Aorta (tissue), 5 donors: Measurements from ENCODE around the gene MAP2K2. TPM values are rescaled to one million over a fixed set of nuclear protein-coding genes. Genes with fewer than 3 reads are reported as not detected.

ENCODE experiments used
- ATAC-seq: fragments of 200-7000 bp; cut with Tn5 transposase; one replicate; pipeline ENCODE4 v1.9.1; 2022; ENCODE audit warnings: moderate library complexity; ENCODE audit not compliant: low FRiP score
- DNase-seq, 2 donors: peaks; one replicate each; pipeline ENCODE4 v3.0.0-alpha.2; 2020
- H3K27ac ChIP-seq, 2 donors: one replicate each; pipeline ENCODE4 v1.5.1; 2013; ENCODE audit warnings: low read length in 2 of 2, mild to moderate bottlenecking in 2 of 2, moderate library complexity in 2 of 2, control low read depth in 1 of 2, inconsistent platforms in 1 of 2, low read depth in 1 of 2
- H3K27me3 ChIP-seq, 2 donors: one replicate each; pipeline ENCODE4 v1.6.1; 2013; ENCODE audit warnings: control low read depth in 1 of 2, low read length in 1 of 2, mild to moderate bottlenecking in 1 of 2, moderate library complexity in 1 of 2; ENCODE audit not compliant: insufficient read depth in 2 of 2, control insufficient read depth in 1 of 2
- H3K36me3 ChIP-seq, 2 donors: one replicate each; pipeline ENCODE4 v1.6.1; 2013; ENCODE audit warnings: control low read depth in 1 of 2, low read length in 1 of 2, mild to moderate bottlenecking in 1 of 2; ENCODE audit not compliant: insufficient read depth in 2 of 2, control insufficient read depth in 1 of 2
- H3K4me1 ChIP-seq, 2 donors: one replicate each; pipeline ENCODE4 v1.6.1; 2013; ENCODE audit warnings: low read length in 2 of 2, control low read depth in 1 of 2, mild to moderate bottlenecking in 1 of 2, moderate library complexity in 1 of 2; ENCODE audit not compliant: insufficient read depth in 2 of 2, control insufficient read depth in 1 of 2
- H3K4me3 ChIP-seq, 2 donors: one replicate each; pipeline ENCODE4 v1.5.1; 2013; ENCODE audit warnings: low read length in 2 of 2, control low read depth in 1 of 2, mild to moderate bottlenecking in 1 of 2
- H3K9me3 ChIP-seq: one replicate; pipeline ENCODE4 v1.6.1; 2013; ENCODE audit warnings: mild to moderate bottlenecking, low read length; ENCODE audit not compliant: control insufficient read depth
- WGBS, 2 donors: extraction: QIAGEN DNeasy Blood & Tissue Kit; methylation state at CpG; one replicate each; pipeline ENCODE4 v1.1.7; 2013; 5-methylcytosine and 5-hydroxymethylcytosine counted together
- intact Hi-C, 2 donors: fragments of 100-400 bp; cut with DNase I; formaldehyde crosslinking; loops; one replicate each; pipeline versions ENCODE4 v1.14.2 to v1.15.0; 2022
- polyA plus RNA-seq, 2 donors: library from polyadenylated mRNA; stranded (reverse); fragments of 200-250 nt; gene quantifications; one replicate each; pipeline ENCODE4 v1.2.3, GENCODE V29; 2013
- total RNA-seq, 2 donors: library from RNA; stranded (reverse); fragmentation: NEBNext Ultra II Directional; extraction: Animal tissue kit (Norgen Biotek cat#: 25700); gene quantifications; one replicate each; pipeline ENCODE4 v1.2.1, GENCODE V29; 2021
- donor health status: healthy with polysubstance abuse.
- donor health status: Bipolar disorder and iron deficiency.
- donor health status: DM: no; HTN: no; CAD: no.
- donor health status: DM: no; HTN: no; CAD: no.
- donor health status: DM: yes; HTN: yes; CAD: no.

Gene MAP2K2
- total and polyA plus RNA-seq, 4 donors = 80.8 to 230 (median 90.1) TPM

DNA sequence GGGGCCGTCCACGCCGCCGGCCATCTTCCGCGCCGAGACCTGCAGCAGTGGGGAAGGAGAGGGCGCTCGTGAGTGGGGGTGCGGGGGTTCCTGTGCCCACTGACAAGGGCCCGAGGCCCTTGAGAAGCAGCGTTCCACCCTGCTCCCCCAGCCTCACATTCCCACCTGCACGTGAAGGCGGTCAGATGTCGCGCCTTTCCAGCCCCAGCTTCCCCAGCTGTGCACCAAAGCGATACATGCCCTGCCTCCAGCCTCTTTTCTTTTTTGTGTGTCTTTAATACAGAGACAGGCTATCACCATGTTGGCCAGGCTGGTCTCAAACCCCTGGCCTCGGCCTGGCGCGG lies 68.7 kb downstream of the MAP2K2 start:
- DNase-seq (no peak), ATAC-seq (no peak)
- Histone ChIP-seq H3K4me1 (no peaks in the 10 kb centered on the region), H3K9me3 (no peaks in the 10 kb centered on the region), H3K36me3 (peaks cover 2 to 10% of the 10 kb centered on the region in 2 donors), H3K27ac (no peak overlapping the region), H3K27me3 (no peaks in the 10 kb centered on the region), H3K4me3 (no peak overlapping the region)
- intact Hi-C loops = loop anchor here in 1 of 2 donors (5.0 kb wide), 2 partner anchors 48 to 1788 kb away; partner anchors contain the start of gene PIAS4
- 93 to 96% methylated on average over 20 of the region's 20 CpGs for WGBS, 2 donors

DNA sequence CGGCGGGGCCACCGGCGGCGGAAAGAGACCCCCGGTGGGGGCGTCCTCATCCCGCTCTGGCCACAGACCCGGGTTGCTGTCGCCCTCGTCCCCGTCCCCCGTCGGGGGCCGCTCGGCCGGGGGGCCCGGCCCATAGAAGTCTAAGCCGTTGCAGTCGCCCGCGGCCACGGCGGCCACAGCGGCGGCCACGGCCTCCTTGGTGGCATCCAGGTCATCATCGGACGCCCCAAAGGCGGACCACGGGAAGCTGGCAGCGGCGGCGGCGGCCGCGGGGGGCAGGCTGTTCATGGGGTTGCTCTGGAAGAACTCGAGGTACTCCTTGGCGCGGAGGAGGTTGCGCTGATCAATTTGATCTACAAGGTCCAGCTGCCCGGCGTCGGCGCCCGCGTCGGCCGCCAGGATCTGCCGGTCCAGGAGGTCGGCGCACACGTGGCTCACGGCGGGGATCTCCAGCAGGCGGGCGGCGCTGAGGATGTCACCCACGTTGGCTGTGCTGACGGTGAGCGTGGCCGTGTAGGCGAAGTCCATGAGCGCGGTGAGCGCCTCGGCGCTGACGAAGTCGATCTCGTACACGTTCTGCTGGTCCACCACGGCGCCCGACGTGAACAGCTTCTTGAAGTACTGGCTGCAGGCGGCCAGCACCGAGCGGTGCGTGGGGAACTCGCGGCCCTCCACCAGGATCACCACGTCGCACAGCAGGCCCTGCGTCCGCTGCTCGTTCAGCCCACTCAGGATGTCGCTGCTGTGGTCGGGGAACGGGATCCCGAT lies 69.3 kb downstream of the MAP2K2 start:
- Histone ChIP-seq H3K27ac (no peak overlapping the region), H3K4me3 (no peak overlapping the region), H3K9me3 (no peaks in the 10 kb centered on the region), H3K4me1 (no peaks in the 10 kb centered on the region), H3K27me3 (no peaks in the 10 kb centered on the region), H3K36me3 (peaks cover 2 to 10% of the 10 kb centered on the region in 2 donors)
- 96% methylated on average over 88 to 91 of the region's 91 CpGs for WGBS, 2 donors
- ATAC-seq = no peak
- intact Hi-C loops = loop anchor here in 1 of 2 donors (5.0 kb wide), 2 partner anchors 47 to 1787 kb away; partner anchors contain the start of gene PIAS4
- DNase-seq = peak in 1 of 2 donors; percentile 76

DNA sequence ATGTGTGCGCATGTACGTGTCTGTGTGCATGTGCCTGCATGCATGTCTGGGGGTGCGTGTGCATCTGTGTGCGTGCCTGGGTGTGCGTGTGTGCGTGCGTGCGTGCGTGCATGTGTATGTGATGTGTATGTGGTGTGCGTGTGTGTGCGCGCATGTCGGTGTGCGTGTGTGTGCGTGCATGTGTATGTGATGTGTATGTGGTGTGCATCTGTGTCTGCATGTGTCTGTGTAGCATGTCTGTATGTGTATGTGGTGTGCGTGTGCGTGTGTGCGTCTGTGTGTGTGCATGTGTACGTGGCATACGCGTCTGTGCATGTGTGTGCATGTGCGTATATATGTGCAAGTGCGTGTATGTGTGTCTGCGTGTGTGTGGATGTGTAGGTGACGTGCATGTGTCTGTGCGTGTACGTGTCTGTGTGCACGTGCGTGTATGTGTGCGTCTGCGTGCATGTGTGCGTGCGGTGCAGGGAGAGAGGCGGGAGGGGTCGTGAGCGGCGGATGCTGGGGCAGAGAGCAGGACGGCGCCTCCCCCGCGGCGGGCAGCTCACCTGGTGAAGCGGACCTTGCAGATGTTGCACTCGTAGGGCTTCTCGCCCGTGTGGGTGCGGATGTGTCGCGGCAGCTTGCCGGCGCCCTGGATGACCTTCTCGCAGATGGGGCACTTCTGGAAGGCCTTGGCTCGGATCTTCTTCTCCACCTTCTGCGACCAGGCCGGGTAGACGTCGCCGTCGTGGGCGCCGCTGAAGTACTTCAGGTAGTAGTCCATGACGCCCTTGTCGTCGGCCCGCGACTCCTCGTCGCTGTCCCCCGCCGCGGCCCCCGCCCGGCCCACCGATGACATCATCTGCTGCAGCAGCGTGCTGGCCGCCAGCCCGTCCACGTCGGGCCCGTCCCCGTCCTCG lies 70.2 kb downstream of the MAP2K2 start:
- H3K9me3 ChIP-seq = no peaks in the 10 kb centered on the region
- H3K27ac ChIP-seq = no peak overlapping the region
- H3K4me1 ChIP-seq = no peaks in the 10 kb centered on the region
- WGBS, 2 donors = 89 to 92% methylated on average over 68 to 82 of the region's 82 CpGs
- no peak for ATAC-seq
- no peak for DNase-seq
- peaks cover 2 to 10% of the 10 kb centered on the region in 2 donors for H3K36me3 ChIP-seq
- no peaks in the 10 kb centered on the region for H3K27me3 ChIP-seq
- intact Hi-C loops = no loop called here
- no peak overlapping the region for H3K4me3 ChIP-seq

DNA sequence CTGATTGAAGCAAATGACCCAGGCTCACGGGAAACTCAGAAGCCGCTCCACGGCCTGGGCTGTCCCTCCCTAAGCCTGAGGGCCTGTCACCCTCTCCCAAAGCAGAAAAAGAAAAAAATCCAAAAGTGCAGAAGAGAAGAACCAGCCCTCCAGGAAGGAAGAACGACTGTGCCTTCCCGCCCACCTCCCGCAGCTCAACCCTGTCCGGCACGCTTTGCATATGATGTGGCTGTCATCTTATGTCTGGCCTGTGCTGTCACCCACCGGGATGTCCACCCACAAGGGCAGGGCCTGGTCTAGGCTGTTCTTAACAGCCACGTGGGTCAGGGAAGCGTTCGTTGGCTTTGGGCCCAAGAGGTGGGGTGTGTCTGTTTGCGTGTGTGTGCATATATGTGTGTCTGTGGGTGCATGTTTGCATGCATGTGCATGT lies 70.9 kb downstream of the MAP2K2 start:
- peaks cover 2 to 10% of the 10 kb centered on the region in 2 donors for H3K36me3 ChIP-seq
- ATAC-seq = no peak
- intact Hi-C loops = no loop called here
- no peaks in the 10 kb centered on the region for H3K27me3 ChIP-seq
- 34 to 36% methylated on average over 13 of the region's 13 CpGs for WGBS, 2 donors
- no peaks in the 10 kb centered on the region for H3K9me3 ChIP-seq
- H3K27ac ChIP-seq = no peak overlapping the region
- no peak for DNase-seq
- H3K4me3 ChIP-seq = no peak overlapping the region
- H3K4me1 ChIP-seq = no peaks in the 10 kb centered on the region

DNA sequence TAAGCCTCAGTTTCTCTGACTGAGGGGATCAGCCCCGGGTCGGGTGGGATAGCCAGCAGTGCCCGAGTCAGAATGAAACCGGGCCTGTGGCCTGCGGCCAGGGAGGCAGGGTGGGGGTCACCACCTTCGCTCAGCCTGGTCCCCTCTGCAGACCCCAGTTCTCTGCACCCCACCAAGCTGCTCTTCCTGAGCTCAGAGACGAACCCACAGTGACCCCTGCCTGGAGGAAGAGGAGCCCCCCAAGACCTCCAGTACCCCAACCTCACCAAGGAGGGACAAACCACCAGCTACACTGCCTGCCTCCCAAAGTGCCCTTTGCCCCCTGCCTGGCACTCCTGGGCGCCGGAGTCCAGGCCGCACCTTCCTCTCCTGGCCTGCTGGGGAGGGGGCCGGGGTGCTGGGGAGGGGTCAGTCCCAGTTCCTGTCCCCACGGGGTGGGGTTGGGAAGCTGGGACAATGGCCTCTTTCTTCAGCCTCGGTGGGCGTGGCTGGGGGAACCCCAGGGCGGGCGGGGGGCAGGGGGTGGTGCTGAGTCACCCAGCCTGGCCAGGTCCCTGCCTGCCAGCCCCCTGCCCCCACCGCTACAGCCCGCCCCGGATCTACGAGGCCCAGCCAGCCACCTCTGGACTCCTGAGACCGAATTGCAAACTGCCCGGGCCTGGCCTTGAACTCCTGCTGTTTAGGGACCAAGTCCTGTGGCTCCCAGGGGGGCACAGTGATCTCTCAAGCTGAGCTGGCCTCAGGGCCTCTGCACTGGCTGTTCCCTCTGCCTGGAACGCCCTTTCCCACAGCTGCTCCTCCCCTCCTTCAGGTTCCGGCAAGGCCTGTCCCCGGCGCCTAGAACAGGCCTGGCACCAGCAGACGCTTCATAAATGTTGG lies 71.6 kb downstream of the MAP2K2 start:
- WGBS, 2 donors = 53 to 60% methylated on average over 24 to 27 of the region's 27 CpGs
- H3K27me3 ChIP-seq = no peaks in the 10 kb centered on the region
- DNase-seq (peak in 1 of 2 donors; percentile 61), ATAC-seq (peak; percentile 53)
- H3K4me1 ChIP-seq = no peaks in the 10 kb centered on the region
- H3K9me3 ChIP-seq = no peaks in the 10 kb centered on the region
- intact Hi-C loops = no loop called here
- no peak overlapping the region for H3K27ac ChIP-seq
- no peak overlapping the region for H3K4me3 ChIP-seq
- peaks cover 2 to 12% of the 10 kb centered on the region in 2 donors for H3K36me3 ChIP-seq

DNA sequence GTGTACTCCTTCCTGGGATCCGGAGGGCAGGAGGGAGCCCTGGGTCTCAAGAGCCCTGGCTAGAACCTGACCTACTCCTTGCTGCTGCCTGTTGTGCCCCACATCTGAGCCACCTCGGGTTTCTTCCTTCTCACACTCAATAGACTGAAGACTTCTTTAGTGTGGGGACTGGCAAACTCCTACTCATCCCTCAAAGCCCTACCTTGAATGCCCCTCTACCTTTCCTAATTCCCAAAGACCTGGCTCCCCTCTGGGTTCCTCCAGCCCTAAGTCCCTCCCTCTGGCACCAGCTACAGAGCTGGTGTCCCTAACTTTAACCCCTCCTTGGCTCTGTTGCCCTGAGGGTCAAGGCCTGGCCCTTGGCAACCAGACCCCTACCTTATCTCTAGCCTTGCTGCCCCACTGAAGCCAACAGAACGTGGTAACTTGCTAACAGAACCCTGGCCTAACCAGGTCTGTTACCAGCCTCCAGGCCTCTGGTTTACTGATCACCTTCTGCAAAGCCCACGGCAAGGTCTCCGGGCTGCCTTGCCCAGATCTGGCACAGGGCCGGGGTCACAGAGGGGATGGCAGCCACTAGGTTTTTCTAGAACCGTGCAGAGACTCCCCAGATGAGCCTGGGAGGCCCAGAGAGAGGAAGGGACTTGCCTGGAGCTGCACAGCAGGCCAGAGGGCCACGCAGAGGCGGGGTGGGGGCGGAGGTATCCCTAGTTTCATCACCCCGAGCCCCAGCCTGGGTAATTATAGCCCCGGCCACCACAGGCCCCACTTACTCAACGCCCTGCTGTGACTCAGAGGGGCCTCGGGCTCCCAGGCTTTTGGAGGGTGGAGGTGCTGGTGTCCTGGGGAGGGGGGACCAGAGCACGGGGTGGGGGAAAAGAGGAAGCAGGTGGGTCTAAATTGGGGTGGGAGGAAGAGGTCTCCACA lies 72.5 kb downstream of the MAP2K2 start:
- intact Hi-C loops = no loop called here
- H3K27ac ChIP-seq = no peak overlapping the region
- H3K27me3 ChIP-seq = no peaks in the 10 kb centered on the region
- ATAC-seq = no peak
- H3K4me1 ChIP-seq = no peaks in the 10 kb centered on the region
- WGBS, 2 donors = 84 to 90% methylated on average over 15 of the region's 15 CpGs
- DNase-seq = peak in 1 of 2 donors; percentile 56
- H3K4me3 ChIP-seq = no peak overlapping the region
- peaks cover 2 to 12% of the 10 kb centered on the region in 2 donors for H3K36me3 ChIP-seq
- H3K9me3 ChIP-seq = no peaks in the 10 kb centered on the region

DNA sequence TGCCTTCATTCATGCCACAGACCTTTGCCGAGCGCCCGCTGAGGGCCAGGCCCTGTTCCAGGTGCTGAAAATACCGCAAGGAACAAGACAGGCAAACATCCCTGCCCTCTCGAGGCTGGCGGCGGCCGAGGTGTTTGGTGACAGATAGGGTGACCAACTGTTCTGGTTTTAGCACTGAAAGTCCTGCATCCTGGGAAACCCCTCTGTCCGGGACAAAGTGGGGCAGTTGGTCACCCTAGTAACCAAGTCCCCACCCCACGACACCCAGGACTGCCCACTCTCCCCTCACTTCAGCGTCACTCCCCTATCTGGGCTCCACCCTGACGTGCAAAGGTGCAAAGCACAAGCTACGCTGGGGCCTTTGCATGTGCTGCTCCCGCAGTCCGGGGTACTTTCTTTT lies 74.5 kb downstream of the MAP2K2 start:
- DNase-seq (no peak), ATAC-seq (no peak)
- Histone ChIP-seq H3K4me3 (no peak overlapping the region), H3K27ac (no peak overlapping the region), H3K9me3 (no peaks in the 10 kb centered on the region), H3K4me1 (no peaks in the 10 kb centered on the region), H3K36me3 (peaks cover 2 to 8% of the 10 kb centered on the region in 2 donors), H3K27me3 (no peaks in the 10 kb centered on the region)
- intact Hi-C loops = no loop called here
- 64 to 69% methylated on average over 15 of the region's 15 CpGs for WGBS, 2 donors
